HEK293 (cell line): ENCODE results near the gene TBCEL.

Experiments used
- CTCF ChIA-PET: fragments of 350-600 bp; formaldehyde crosslinking; extraction: SDS; loops from one replicate; lab custom pipeline; 2021; ENCODE audit warnings: antibody characterized with exemption; lab: Yijun Ruan, JAX
- POLR2A ChIA-PET: fragments of 300-600 bp; formaldehyde crosslinking; extraction: SDS; loops from one replicate; lab custom pipeline; 2020; ENCODE audit warnings: antibody characterized with exemption, inconsistent platforms; lab: Yijun Ruan, JAX
- H3K27ac ChIP-seq: fragments of 200-500 bp; sonication (Bioruptor generic); 2 replicates; pipeline ENCODE4 v1.5.1; 2014; ENCODE audit warnings: low read depth, low read length, control low read depth, inconsistent platforms; ENCODE audit errors: extremely low read depth
- H3K36me3 ChIP-seq, 2 experiments: fragments of 200-500 bp in 1 of 2; sonication (Bioruptor generic) in 1 of 2; 1 replicate in 1 of 2; 2 replicates in 1 of 2; pipeline ENCODE4 v1.5.1; 2014 to 2017; ENCODE audit warnings: inconsistent platforms in 2 of 2, low read length in 2 of 2; ENCODE audit not compliant: control insufficient read depth in 2 of 2, insufficient read depth in 1 of 2
- H3K4me1 ChIP-seq: fragments of 200-500 bp; sonication (Bioruptor generic); 2 replicates; pipeline ENCODE4 v1.5.1; 2014; ENCODE audit warnings: mild to moderate bottlenecking, low read length, inconsistent platforms; ENCODE audit not compliant: control insufficient read depth, insufficient read depth
- H3K4me3 ChIP-seq: 2 replicates; pipeline ENCODE4 v1.5.1; 2011; ENCODE audit warnings: low read depth, mild to moderate bottlenecking, control low read depth, low read length, moderate library complexity
- H3K9me3 ChIP-seq: fragments of 200-500 bp; sonication (Bioruptor generic); 2 replicates; pipeline ENCODE4 v1.5.1; 2014; ENCODE audit warnings: low read depth, low read length, inconsistent platforms; ENCODE audit not compliant: control insufficient read depth, insufficient read depth
- GLI4 ChIP-seq: fragments of 450-650 bp; formaldehyde crosslinking; IDR thresholded peaks from 2 replicates; pipeline ENCODE4 v1.5.1; 2016; ENCODE audit warnings: missing biosample characterization, missing genetic modification characterization
- HOXC10 ChIP-seq: sonication (generic); formaldehyde crosslinking; IDR thresholded peaks from 2 replicates; pipeline ENCODE4 v1.8.1; 2023; ENCODE audit warnings: mild to moderate bottlenecking, missing genetic modification reagents
- REPIN1 ChIP-seq: fragments of 450-650 bp; formaldehyde crosslinking; IDR thresholded peaks from 2 replicates; pipeline ENCODE4 v1.5.1; 2017; ENCODE audit warnings: missing biosample characterization, missing genetic modification characterization, low read depth
- SP3 ChIP-seq: fragments of 450-650 bp; formaldehyde crosslinking; IDR thresholded peaks from 2 replicates; pipeline ENCODE4 v1.5.1; 2016; ENCODE audit warnings: missing biosample characterization, missing genetic modification characterization
- SP7 ChIP-seq: fragments of 450-650 bp; formaldehyde crosslinking; IDR thresholded peaks from 2 replicates; pipeline ENCODE4 v1.5.1; 2016; ENCODE audit warnings: missing biosample characterization, missing genetic modification characterization
- WT1 ChIP-seq: fragments of 450-650 bp; formaldehyde crosslinking; IDR thresholded peaks from 2 replicates; pipeline ENCODE4 v1.5.1; 2016; ENCODE audit warnings: missing biosample characterization, missing genetic modification characterization
- YY1 ChIP-seq: fragments of 450-650 bp; formaldehyde crosslinking; IDR thresholded peaks from 2 replicates; pipeline ENCODE4 v1.5.1; 2018; ENCODE audit warnings: missing biosample characterization, missing genetic modification characterization
- ZBTB17 ChIP-seq: fragments of 450-650 bp; formaldehyde crosslinking; IDR thresholded peaks from 2 replicates; pipeline ENCODE4 v1.5.1; 2016; ENCODE audit warnings: missing biosample characterization, missing genetic modification characterization
- ZNF155 ChIP-seq: fragments of 450-650 bp; formaldehyde crosslinking; IDR thresholded peaks from 2 replicates; pipeline ENCODE4 v1.5.1; 2016; ENCODE audit warnings: missing biosample characterization, missing genetic modification characterization
- ZNF16 ChIP-seq: fragments of 450-650 bp; formaldehyde crosslinking; IDR thresholded peaks from 2 replicates; pipeline ENCODE4 v1.5.1; 2016; ENCODE audit warnings: low read depth, missing biosample characterization, missing genetic modification characterization
- ZNF174 ChIP-seq: fragments of 450-650 bp; formaldehyde crosslinking; IDR thresholded peaks from 2 replicates; pipeline ENCODE4 v1.5.0; 2017; ENCODE audit warnings: missing biosample characterization, mild to moderate bottlenecking, missing genetic modification characterization
- ZNF433 ChIP-seq: fragments of 450-650 bp; formaldehyde crosslinking; IDR thresholded peaks from 2 replicates; pipeline ENCODE4 v1.5.1; 2016; ENCODE audit warnings: missing biosample characterization, missing genetic modification characterization, low read depth
- ZNF513 ChIP-seq: fragments of 450-650 bp; IDR thresholded peaks from 2 replicates; pipeline ENCODE4 v1.5.1; 2018; ENCODE audit warnings: missing biosample characterization, missing genetic modification characterization
- ZNF600 ChIP-seq: fragments of 450-650 bp; formaldehyde crosslinking; IDR thresholded peaks from 2 replicates; pipeline ENCODE4 v1.5.1; 2016; ENCODE audit warnings: missing biosample characterization, missing genetic modification characterization
- ZNF654 ChIP-seq: fragments of 450-650 bp; formaldehyde crosslinking; IDR thresholded peaks from 2 replicates; pipeline ENCODE4 v1.5.1; 2016; ENCODE audit warnings: low read depth, missing biosample characterization, missing genetic modification characterization
- ZNF660 ChIP-seq: fragments of 450-650 bp; IDR thresholded peaks from 2 replicates; pipeline ENCODE4 v1.5.1; 2018; ENCODE audit warnings: missing biosample characterization, mild to moderate bottlenecking, missing genetic modification characterization
- ZNF707 ChIP-seq: fragments of 450-650 bp; formaldehyde crosslinking; IDR thresholded peaks from 2 replicates; pipeline ENCODE4 v1.5.1; 2016; ENCODE audit warnings: missing biosample characterization, missing genetic modification characterization
- ZNF843 ChIP-seq: fragments of 450-650 bp; formaldehyde crosslinking; IDR thresholded peaks from 2 replicates; pipeline ENCODE4 v1.5.1; 2016; ENCODE audit warnings: missing biosample characterization, missing genetic modification characterization
- ZSCAN30 ChIP-seq: fragments of 450-650 bp; IDR thresholded peaks from 2 replicates; pipeline ENCODE4 v1.5.1; 2018; ENCODE audit warnings: missing biosample characterization, mild to moderate bottlenecking, missing genetic modification characterization, moderate library complexity
- TF ChIP-seq, protein P1 (sequence below): sonication (generic); formaldehyde crosslinking; IDR thresholded peaks from 2 replicates; pipeline ENCODE4 v1.8.1; 2022; ENCODE audit warnings: mild to moderate bottlenecking, moderate library complexity, missing genetic modification reagents
- TF ChIP-seq, protein P2 (sequence below): fragments of 450-650 bp; formaldehyde crosslinking; IDR thresholded peaks from 2 replicates; pipeline ENCODE4 v1.5.1; 2016; ENCODE audit warnings: missing biosample characterization, missing genetic modification characterization

Gene TBCEL

DNA sequence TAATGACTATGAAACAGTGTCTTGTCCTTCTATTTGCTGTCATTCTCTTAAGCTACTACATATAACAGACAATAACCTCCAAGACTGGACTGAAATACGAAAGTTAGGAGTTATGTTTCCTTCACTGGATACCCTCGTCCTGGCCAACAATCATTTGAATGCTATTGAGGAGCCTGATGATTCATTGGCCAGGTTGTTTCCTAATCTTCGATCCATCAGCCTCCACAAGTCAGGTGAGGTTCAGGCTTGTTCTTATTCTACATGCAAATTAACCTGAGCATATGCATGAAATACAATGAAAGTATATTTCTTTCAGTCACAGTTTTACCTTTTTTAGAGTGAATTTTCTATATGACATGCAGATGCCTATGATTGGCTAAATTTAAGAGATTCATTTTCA, 31.2 kb downstream of the TBCEL start:
- TF ChIP-seq ZNF654 (tag by site-specific recombination) = no peak
- no peak for TF ChIP-seq ZNF843 (tag by site-specific recombination)
- TF ChIP-seq YY1 (tag by site-specific recombination) = no peak
- no peak for TF ChIP-seq ZNF707
- TF ChIP-seq REPIN1 (tag by site-specific recombination) = no peak
- no peak for TF ChIP-seq ZNF433 (tag by site-specific recombination)
- ChIA-PET CTCF (interaction anchor here (1.8 kb wide), 1 partner anchor 9 kb away, joined by 5 read pairs; no protein-coding TSS in a partner anchor), POLR2A (no interaction called here)
- Histone ChIP-seq H3K4me1 (no peaks in the 10 kb centered on the region), H3K36me3 (peaks cover 0 to 78% of the 10 kb centered on the region in 2 experiments; a peak in 2 of 3 replicates), H3K27ac (no peak overlapping the region), H3K9me3 (no peaks in the 10 kb centered on the region), H3K4me3 (no peak overlapping the region)

GRCh38 chr11:121057922-121058321, 34.0 kb downstream of the TBCEL start:
- Histone ChIP-seq H3K4me3 (no peak overlapping the region), H3K27ac (no peak overlapping the region), H3K36me3 (peaks cover 0 to 81% of the 10 kb centered on the region in 2 experiments; a peak in 2 of 3 replicates)
- POLR2A ChIA-PET = no interaction called here
- CTCF ChIA-PET = interaction anchor here (0.6 to 1.5 kb wide), 2 partner anchors 61 to 137 kb away, joined by 3 read pairs; no protein-coding TSS in a partner anchor
- TF ChIP-seq, protein P1, sequence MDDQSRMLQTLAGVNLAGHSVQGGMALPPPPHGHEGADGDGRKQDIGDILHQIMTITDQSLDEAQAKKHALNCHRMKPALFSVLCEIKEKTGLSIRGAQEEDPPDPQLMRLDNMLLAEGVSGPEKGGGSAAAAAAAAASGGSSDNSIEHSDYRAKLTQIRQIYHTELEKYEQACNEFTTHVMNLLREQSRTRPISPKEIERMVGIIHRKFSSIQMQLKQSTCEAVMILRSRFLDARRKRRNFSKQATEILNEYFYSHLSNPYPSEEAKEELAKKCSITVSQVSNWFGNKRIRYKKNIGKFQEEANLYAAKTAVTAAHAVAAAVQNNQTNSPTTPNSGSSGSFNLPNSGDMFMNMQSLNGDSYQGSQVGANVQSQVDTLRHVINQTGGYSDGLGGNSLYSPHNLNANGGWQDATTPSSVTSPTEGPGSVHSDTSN (CRISPR knock-in tag) = no peak
- TF ChIP-seq ZNF660 (tag by site-specific recombination) (no peak), ZNF600 (tag by site-specific recombination) (no peak), SP3 (no peak), ZNF16 (tag by site-specific recombination) (no peak)
- TF ChIP-seq, all 188 proteins: peak for 0
- H3K4me1 ChIP-seq = no peaks in the 10 kb centered on the region
- H3K9me3 ChIP-seq = no peaks in the 10 kb centered on the region

DNA sequence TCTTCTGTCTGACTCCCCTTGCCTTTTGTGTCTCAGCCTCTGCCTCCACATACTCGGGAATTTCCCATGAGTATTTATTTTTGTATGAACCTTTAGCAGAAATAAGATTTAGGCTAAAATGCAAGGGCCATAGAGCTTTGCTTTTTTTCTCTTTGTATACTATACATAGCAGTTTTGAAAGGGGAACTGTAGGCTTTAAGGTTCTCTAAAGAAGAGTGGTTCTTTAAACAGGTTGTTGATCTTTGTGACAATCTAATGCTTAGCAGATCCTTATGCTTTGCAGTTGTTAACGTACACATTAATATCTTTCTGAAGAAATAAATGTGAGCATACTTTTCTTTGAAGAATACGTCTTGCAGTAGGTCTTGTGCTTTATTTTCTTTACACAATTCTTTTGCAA, 35.0 kb downstream of the TBCEL start:
- CTCF ChIA-PET = no interaction called here
- no peak overlapping the region for H3K27ac ChIP-seq
- POLR2A ChIA-PET = no interaction called here
- no peak overlapping the region for H3K4me3 ChIP-seq
- H3K36me3 ChIP-seq = peaks cover 0 to 72% of the 10 kb centered on the region in 2 experiments; a peak in 2 of 3 replicates
- TF ChIP-seq GLI4 (tag by site-specific recombination) = no peak
- TF ChIP-seq ZNF155 = no peak
- no peak for TF ChIP-seq ZNF600 (tag by site-specific recombination)
- TF ChIP-seq ZNF174 = no peak
- TF ChIP-seq ZSCAN30 (tag by site-specific recombination) = no peak
- TF ChIP-seq ZNF513 (tag by site-specific recombination) = no peak
- no peak for TF ChIP-seq HOXC10 (CRISPR knock-in tag)
- TF ChIP-seq WT1 (tag by site-specific recombination) = no peak
- TF ChIP-seq, all 188 proteins: peak for 0
- Histone ChIP-seq H3K4me1 (no peaks in the 10 kb centered on the region), H3K9me3 (no peaks in the 10 kb centered on the region)

DNA sequence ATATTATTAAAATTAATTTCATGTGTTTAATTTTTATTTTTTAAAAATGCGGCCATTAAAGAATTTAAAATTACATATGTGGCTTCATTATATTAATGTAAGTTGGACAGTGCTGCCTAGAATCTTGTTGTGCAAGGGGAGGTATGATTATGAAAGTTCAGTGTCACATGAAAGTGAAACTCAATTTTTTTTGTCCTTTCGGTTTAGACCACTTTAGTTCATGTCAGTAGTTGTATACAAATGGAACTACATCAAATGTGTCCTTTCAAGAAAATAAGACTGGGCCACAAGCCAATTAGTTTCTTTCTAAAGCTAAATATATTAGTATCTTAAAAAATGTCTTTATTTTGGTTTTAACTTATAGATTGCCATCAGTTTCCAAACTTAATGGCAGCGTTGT, 35.7 kb downstream of the TBCEL start:
- TF ChIP-seq ZBTB17 (tag by site-specific recombination) = no peak
- TF ChIP-seq, protein P2, sequence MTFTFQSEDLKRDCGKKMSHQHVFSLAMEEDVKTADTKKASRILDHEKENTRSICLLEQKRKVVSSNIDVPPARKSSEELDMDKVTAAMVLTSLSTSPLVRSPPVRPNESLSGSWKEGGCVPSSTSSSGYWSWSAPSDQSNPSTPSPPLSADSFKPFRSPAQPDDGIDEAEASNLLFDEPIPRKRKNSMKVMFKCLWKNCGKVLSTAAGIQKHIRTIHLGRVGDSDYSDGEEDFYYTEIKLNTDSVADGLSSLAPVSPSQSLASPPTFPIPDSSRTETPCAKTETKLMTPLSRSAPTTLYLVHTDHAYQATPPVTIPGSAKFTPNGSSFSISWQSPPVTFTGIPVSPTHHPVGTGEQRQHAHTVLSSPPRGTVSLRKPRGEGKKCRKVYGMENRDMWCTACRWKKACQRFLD (tag by site-specific recombination) = no peak
- TF ChIP-seq SP7 (tag by site-specific recombination) = no peak
- Histone ChIP-seq H3K4me1 (no peaks in the 10 kb centered on the region), H3K36me3 (peaks cover 0 to 72% of the 10 kb centered on the region in 2 experiments), H3K4me3 (no peak overlapping the region), H3K27ac (no peak overlapping the region), H3K9me3 (no peaks in the 10 kb centered on the region)
- ChIA-PET CTCF (interaction anchor here (0.6 kb wide), 2 partner anchors 71 to 548 kb away, joined by 3 to 5 read pairs; partner anchors contain the start of gene GRIK4), POLR2A (no interaction called here)
